GM23338 (cell line): ENCODE data around the gene CYSTM1. TPM values are rescaled to one million over a fixed set of nuclear protein-coding genes. Genes with fewer than 3 reads are reported as not detected.

ENCODE experiments used
- ATAC-seq: fragments of 200-7000 bp; cut with Tn5 transposase; 3 replicates; pipeline ENCODE4 v1.9.1; 2020
- DNase-seq: peaks from one replicate; pipeline ENCODE4 v3.0.0-alpha.2; 2015; ENCODE audit warnings: low spot score
- H2AFZ ChIP-seq: fragments of 200-600 bp; sonication (generic); 2 replicates; pipeline ENCODE4 v1.8.0; 2016; ENCODE audit warnings: antibody characterized with exemption, mild to moderate bottlenecking, moderate library complexity
- H3F3A ChIP-seq: fragments of 200-600 bp; sonication (generic); replicated peaks from 2 replicates; pipeline ENCODE4 v1.8.0; 2017; ENCODE audit warnings: antibody characterized with exemption, mixed run types, low read depth
- H3K27ac ChIP-seq: fragments of 200-600 bp; sonication (generic); 2 replicates; pipeline ENCODE4 v1.6.1; 2016; ENCODE audit warnings: low read depth
- H3K27me3 ChIP-seq: fragments of 200-600 bp; sonication (generic); 2 replicates; pipeline ENCODE4 v1.8.0; 2016; ENCODE audit warnings: mild to moderate bottlenecking, mixed run types, moderate library complexity; ENCODE audit not compliant: insufficient read depth
- H3K36me3 ChIP-seq: fragments of 200-600 bp; sonication (generic); 2 replicates; pipeline ENCODE4 v1.8.0; 2016; ENCODE audit warnings: mild to moderate bottlenecking; ENCODE audit not compliant: insufficient read depth
- H3K4me1 ChIP-seq: fragments of 200-600 bp; sonication (generic); 2 replicates; pipeline ENCODE4 v1.8.0; 2016; ENCODE audit warnings: mild to moderate bottlenecking, moderate library complexity; ENCODE audit not compliant: insufficient read depth
- H3K4me2 ChIP-seq: fragments of 200-600 bp; sonication (generic); 2 replicates; pipeline ENCODE4 v1.7.1; 2017; ENCODE audit warnings: mixed run types
- H3K4me3 ChIP-seq: fragments of 200-600 bp; sonication (generic); 2 replicates; pipeline ENCODE4 v1.6.1; 2016; ENCODE audit warnings: mixed run types
- H3K79me2 ChIP-seq: fragments of 200-600 bp; sonication (generic); replicated peaks from 2 replicates; pipeline ENCODE4 v1.8.0; 2017; ENCODE audit warnings: mild to moderate bottlenecking; ENCODE audit not compliant: insufficient read depth
- H3K9me2 ChIP-seq: fragments of 200-600 bp; sonication (generic); 2 replicates; pipeline ENCODE4 v1.8.0; 2017; ENCODE audit not compliant: insufficient read depth
- H4K20me1 ChIP-seq: fragments of 200-600 bp; sonication (generic); replicated peaks from 2 replicates; pipeline ENCODE4 v1.8.0; 2017; ENCODE audit warnings: mild to moderate bottlenecking; ENCODE audit not compliant: insufficient read depth
- H3K27ac Mint-ChIP-seq: 2 replicates; pipeline ENCODE4 v1.8.0; 2020; ENCODE audit warnings: inconsistent platforms, mild to moderate bottlenecking, moderate library complexity, mixed read lengths
- H3K27me3 Mint-ChIP-seq: 3 replicates; pipeline ENCODE4 v1.8.0; 2022; ENCODE audit warnings: low read depth, mild to moderate bottlenecking, moderate library complexity, mixed read lengths, inconsistent platforms; ENCODE audit not compliant: insufficient read depth, poor library complexity
- H3K36me3 Mint-ChIP-seq: 3 replicates; pipeline ENCODE4 v1.8.0; 2021; ENCODE audit warnings: low read depth, mild to moderate bottlenecking, inconsistent platforms, moderate library complexity, mixed read lengths
- H3K4me1 Mint-ChIP-seq: 3 replicates; pipeline ENCODE4 v1.8.0; 2020; ENCODE audit warnings: mild to moderate bottlenecking, inconsistent platforms, mixed read lengths
- H3K4me3 Mint-ChIP-seq: 3 replicates; pipeline ENCODE4 v1.8.0; 2021; ENCODE audit warnings: moderate library complexity, mild to moderate bottlenecking, inconsistent platforms, mixed read lengths
- H3K9me3 Mint-ChIP-seq: 3 replicates; pipeline ENCODE4 v1.8.0; 2020; ENCODE audit warnings: moderate library complexity, mild to moderate bottlenecking, inconsistent platforms, mixed read lengths
- ETS1 ChIP-seq: IDR thresholded peaks from 2 replicates; pipeline ENCODE4 v1.6.1; 2016; ENCODE audit warnings: antibody characterized with exemption
- EZH2 ChIP-seq: fragments of 200-600 bp; sonication (generic); IDR thresholded peaks from one replicate; pipeline ENCODE4 v1.8.0; 2017; ENCODE audit warnings: antibody characterized with exemption, mild to moderate bottlenecking, low read depth; ENCODE audit not compliant: unreplicated experiment
- EZH2phosphoT487 ChIP-seq: fragments of 200-600 bp; sonication (generic); IDR thresholded peaks from one replicate; pipeline ENCODE4 v1.8.1; 2018; ENCODE audit warnings: antibody characterized with exemption; ENCODE audit not compliant: unreplicated experiment
- JUNB ChIP-seq: IDR thresholded peaks from one replicate; pipeline ENCODE4 v1.6.1; 2016; ENCODE audit warnings: antibody characterized with exemption; ENCODE audit not compliant: unreplicated experiment
- NANOG ChIP-seq: IDR thresholded peaks from 2 replicates; pipeline ENCODE4 v1.6.1; 2016; ENCODE audit warnings: antibody characterized with exemption, borderline replicate concordance
- POLR2AphosphoS5 ChIP-seq: IDR thresholded peaks from 2 replicates; pipeline ENCODE4 v1.6.1; 2016; ENCODE audit warnings: antibody characterized with exemption, low read depth
- REST ChIP-seq: IDR thresholded peaks from one replicate; pipeline ENCODE4 v1.6.1; 2018; ENCODE audit warnings: antibody characterized with exemption; ENCODE audit not compliant: unreplicated experiment
- STAT1 ChIP-seq: IDR thresholded peaks from one replicate; pipeline ENCODE4 v1.6.1; 2016; ENCODE audit warnings: antibody characterized with exemption; ENCODE audit not compliant: unreplicated experiment
- ZNF114 ChIP-seq: fragments of 250-450 bp; sonication (Bioruptor Pico); IDR thresholded peaks from 2 replicates; pipeline ENCODE4 v1.5.0; 2020; ENCODE audit warnings: mild to moderate bottlenecking, moderate library complexity
- ZNF331 ChIP-seq: fragments of 250-450 bp; sonication (Bioruptor Pico); IDR thresholded peaks from 2 replicates; pipeline ENCODE4 v1.5.0; 2020; ENCODE audit warnings: low read depth, mild to moderate bottlenecking, moderate library complexity
- ZNF462 ChIP-seq: fragments of 250-450 bp; sonication (Bioruptor Pico); IDR thresholded peaks from 2 replicates; pipeline ENCODE4 v1.5.0; 2020; ENCODE audit warnings: mild to moderate bottlenecking, moderate library complexity
- polyA plus RNA-seq: library from polyadenylated mRNA; unstranded; fragments of >200 nt; fragmentation: Nextera tagmentation; extraction: Ambion mirVana; gene quantifications from 2 replicates; pipeline ENCODE4 v1.2.1, GENCODE V29; 2016
- total RNA-seq: library from RNA; depleted of rRNA; stranded (reverse); fragments of >200 nt; shearing (Covaris generic); gene quantifications from 2 replicates; pipeline ENCODE4 v1.2.3, GENCODE V29; 2014

CYSTM1 gene
- total and polyA plus RNA-seq, 2 experiments from 2014 or later = 14.4 to 46.0 TPM

DNA sequence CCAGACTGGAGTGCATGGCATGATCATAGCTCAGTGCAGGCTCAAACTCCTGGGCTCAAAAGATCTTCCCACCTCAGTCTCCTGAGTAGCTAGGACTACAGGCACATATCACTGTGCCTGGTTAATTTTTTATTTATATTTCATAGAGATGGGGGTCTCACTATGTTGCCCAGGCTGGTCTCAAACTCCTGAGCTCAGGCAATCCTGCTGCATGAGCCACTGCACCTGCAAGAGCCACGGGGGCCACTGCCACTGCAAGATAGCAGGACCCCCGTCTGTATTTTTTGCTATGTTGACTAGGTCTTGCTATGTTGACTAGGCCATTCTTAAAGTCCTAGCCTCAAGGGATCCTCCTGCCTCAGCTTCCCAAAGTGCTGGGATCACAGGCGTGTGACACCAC lies 6.5 kb downstream of the CYSTM1 start (continued):
- no peak for TF ChIP-seq REST

GRCh38 chr5:140182075-140182711 lies 7.2 kb downstream of the CYSTM1 start:
- Histone ChIP-seq H3K9me2 (no peaks in the 10 kb centered on the region), H3K27me3 (no peaks in the 10 kb centered on the region; the same call in 1 of the 2 replicates), H3K4me2 (no peak overlapping the region), H4K20me1 (peaks cover 9% of the 10 kb centered on the region), H3F3A (no peaks in the 10 kb centered on the region), H2AFZ (no peak overlapping the region), H3K27ac (no peak overlapping the region), H3K79me2 (peaks cover 6% of the 10 kb centered on the region; the same call in 1 of the 2 replicates), H3K4me3 (no peak overlapping the region), H3K36me3 (no peaks in the 10 kb centered on the region), H3K4me1 (peaks cover 11% of the 10 kb centered on the region)
- H3K27me3 Mint-ChIP-seq = peaks cover 3% of the 10 kb centered on the region
- ATAC-seq = no peak
- no peak for DNase-seq
- H3K36me3 Mint-ChIP-seq = no peaks in the 10 kb centered on the region
- peaks cover 13% of the 10 kb centered on the region for H3K4me1 Mint-ChIP-seq
- no peaks in the 10 kb centered on the region for H3K9me3 Mint-ChIP-seq
- TF ChIP-seq ZNF462 (CRISPR knock-in tag) = no peak
- no peak for TF ChIP-seq JUNB
- TF ChIP-seq ETS1 = no peak
- no peak for TF ChIP-seq STAT1
- TF ChIP-seq POLR2AphosphoS5 = no peak
- no peak for TF ChIP-seq ZNF331 (CRISPR knock-in tag)
- no peak for TF ChIP-seq ZNF114
- no peak for TF ChIP-seq EZH2phosphoT487
- no peak for TF ChIP-seq EZH2
- TF ChIP-seq NANOG = no peak
- no peak overlapping the region for H3K4me3 Mint-ChIP-seq
- H3K27ac Mint-ChIP-seq = no peak overlapping the region
